Measurements from ENCODE around the gene PHEX.

DNA sequence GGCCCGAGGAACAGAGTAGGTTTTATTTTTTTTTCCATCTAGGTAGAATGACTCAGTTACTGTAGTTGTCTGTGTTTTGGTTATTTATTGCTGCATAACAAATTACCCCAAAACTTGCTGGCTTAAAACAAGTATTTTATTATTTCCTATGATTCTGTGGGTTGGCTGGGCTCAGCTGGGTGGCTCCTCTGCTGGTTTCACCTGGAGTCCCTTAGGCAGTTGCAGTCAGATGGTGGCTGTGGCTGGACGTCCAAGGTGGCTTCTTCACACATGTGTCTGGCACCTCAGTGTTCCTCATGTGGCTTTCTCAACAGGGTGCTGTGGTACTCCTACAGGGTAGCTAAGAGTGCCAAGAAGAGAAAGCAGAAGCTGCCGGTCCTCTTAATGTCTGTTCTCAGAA is 115.8 kb downstream of the PHEX start:
- no peak for TF ChIP-seq EZH2 (optimal IDR thresholded peaks at IDR 0.05; ENCODE audit: low read depth, low read length)
- TF ChIP-seq, protein P1, sequence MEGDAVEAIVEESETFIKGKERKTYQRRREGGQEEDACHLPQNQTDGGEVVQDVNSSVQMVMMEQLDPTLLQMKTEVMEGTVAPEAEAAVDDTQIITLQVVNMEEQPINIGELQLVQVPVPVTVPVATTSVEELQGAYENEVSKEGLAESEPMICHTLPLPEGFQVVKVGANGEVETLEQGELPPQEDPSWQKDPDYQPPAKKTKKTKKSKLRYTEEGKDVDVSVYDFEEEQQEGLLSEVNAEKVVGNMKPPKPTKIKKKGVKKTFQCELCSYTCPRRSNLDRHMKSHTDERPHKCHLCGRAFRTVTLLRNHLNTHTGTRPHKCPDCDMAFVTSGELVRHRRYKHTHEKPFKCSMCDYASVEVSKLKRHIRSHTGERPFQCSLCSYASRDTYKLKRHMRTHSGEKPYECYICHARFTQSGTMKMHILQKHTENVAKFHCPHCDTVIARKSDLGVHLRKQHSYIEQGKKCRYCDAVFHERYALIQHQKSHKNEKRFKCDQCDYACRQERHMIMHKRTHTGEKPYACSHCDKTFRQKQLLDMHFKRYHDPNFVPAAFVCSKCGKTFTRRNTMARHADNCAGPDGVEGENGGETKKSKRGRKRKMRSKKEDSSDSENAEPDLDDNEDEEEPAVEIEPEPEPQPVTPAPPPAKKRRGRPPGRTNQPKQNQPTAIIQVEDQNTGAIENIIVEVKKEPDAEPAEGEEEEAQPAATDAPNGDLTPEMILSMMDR (IDR thresholded peaks at IDR 0.05; ENCODE audit: low read length), result no peak
- TF ChIP-seq EZH2phosphoT487 (IDR thresholded peaks at IDR 0.05; ENCODE audit: low read length), result no peak

All from MM.1S (cell line).